GM15510 (cell line): ENCODE measurements around the gene RFX3.

Source experiments
- POLR2A ChIP-seq: IDR thresholded peaks from 3 replicates; pipeline ENCODE4 v1.6.1; 2011; ENCODE audit warnings: borderline replicate concordance; ENCODE audit not compliant: insufficient read length; ENCODE audit errors: extremely low read depth

The RFX3 gene

DNA sequence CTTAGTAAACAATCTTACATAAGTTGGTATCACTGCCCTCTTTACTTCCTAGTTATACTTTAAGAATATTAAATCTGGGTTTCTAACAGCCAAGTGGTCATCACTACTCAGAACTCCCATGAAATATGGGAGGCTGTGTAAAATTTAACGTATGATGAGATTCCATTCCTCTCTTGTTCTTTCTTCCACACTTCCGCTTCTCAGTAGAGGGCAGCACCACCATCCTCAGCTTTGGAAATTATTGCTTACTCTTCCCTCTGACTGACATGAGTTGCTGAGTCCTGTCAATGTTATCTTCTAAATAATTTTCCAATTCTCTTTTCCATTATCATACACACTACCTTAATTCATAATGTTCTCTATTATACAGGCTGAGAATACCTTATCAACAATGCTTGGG, 194.0 kb downstream of the RFX3 start:
- no peak for TF ChIP-seq POLR2A

- no peak for TF ChIP-seq POLR2A
These were observed 194.9 kb downstream of the RFX3 start for GRCh38 chr9:3330792-3331420.

DNA sequence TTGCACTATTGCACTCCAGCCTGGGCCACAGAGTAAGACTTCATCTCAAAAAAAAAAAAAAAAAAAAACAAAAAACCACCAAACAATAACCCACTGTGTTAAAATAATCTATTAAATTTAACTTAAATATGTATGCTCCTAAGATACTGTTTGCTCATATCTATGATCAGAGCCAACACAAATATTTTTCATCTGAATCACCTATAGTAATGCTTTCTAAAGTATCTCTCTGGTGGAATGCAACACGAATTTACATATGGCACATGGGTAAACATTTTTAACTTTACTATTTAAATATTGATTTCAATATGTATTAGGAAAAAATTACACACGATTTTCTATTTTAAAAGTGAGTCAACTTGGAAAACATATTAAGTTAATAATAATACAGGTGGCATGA, 196.4 kb downstream of the RFX3 start:
- no peak for TF ChIP-seq POLR2A

GRCh38 chr9:3323714-3324113, 202.1 kb downstream of the RFX3 start:
- TF ChIP-seq POLR2A = no peak

- no peak for TF ChIP-seq POLR2A
These were observed 204.6 kb downstream of the RFX3 start for GRCh38 chr9:3321186-3321585.

DNA sequence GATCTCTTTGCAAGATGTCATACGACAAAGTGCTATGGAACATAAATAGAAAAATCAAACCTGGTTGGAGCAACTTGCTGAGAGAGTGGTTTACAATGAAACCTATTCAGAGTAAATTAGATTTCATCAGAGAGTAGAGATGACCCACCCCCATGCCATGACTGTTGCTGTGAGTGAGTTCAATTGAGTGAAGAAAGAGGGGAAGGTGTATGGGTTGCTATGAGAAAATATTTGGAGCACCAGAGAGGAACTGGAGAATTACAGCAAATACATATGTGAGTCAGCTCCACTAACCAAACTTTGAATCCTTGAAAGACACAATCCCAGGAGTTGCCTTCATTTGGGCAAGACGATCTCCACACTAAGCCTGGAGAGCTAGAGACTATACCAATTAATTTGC, 217.2 kb downstream of the RFX3 start:
- no peak for TF ChIP-seq POLR2A

- TF ChIP-seq POLR2A = no peak
These were observed 225.9 kb downstream of the RFX3 start for GRCh38 chr9:3299872-3300271.

DNA sequence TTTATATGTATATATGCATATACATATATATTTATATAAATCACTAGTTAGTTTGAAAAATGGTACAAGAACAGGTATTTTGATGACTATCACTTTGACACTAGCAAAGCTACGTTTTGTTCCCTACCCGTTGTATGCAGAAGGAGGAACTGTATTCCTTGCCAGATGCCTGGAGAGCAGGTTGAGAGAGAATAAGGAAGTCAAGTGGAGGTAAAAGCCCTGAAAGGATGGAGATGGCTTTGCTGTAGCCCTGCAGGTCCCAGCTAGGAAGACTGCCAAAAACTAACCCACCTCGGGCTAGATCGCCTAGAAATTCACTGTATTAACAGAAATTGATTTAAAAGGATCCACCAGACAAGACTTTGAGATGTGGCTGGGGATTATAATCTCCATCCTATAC, 229.3 kb downstream of the RFX3 start:
- no peak for TF ChIP-seq POLR2A

- TF ChIP-seq POLR2A = no peak
These were observed 233.5 kb downstream of the RFX3 start for GRCh38 chr9:3292311-3292710.

- no peak for TF ChIP-seq POLR2A
These were observed 235.5 kb downstream of the RFX3 start for GRCh38 chr9:3290231-3290840.

- no peak for TF ChIP-seq POLR2A
These were observed 237.1 kb downstream of the RFX3 start for GRCh38 chr9:3288686-3289085.

DNA sequence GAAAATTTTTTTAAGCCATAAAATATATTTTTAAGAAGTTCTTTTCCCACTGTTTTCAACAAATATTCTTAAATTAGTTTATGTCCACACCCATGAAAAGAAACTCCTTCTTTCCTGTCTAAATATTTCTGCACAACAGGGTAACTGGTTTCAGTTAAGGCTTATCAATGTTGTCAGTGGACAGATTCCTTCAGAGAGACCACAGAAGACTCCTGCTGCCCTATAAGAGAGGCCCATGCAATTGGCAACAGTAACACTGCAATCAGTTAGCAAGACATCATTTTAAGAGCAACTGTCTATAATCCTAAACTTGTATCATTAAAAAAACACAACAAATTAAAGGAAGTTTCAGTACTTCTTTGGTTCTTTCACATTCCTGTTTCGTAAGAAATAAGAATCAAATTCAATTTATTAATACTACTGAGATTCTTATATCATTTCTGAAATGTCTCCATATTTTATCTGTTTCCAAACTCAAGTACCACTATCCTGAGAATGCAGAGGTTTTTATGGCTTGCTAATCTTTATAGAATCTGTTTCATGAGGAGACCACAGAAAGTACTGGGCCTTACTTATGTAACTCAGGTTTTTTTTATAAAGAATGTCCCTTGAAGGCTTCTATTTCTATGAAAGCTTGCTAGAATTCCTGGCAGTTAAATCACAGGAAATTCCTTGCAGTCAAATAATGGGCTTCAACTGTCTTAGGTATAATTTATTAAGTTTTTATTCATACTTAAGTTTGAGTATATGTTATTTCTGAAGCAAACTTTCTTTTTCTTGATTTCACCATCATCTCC, 240.2 kb downstream of the RFX3 start:
- no peak for TF ChIP-seq POLR2A

DNA sequence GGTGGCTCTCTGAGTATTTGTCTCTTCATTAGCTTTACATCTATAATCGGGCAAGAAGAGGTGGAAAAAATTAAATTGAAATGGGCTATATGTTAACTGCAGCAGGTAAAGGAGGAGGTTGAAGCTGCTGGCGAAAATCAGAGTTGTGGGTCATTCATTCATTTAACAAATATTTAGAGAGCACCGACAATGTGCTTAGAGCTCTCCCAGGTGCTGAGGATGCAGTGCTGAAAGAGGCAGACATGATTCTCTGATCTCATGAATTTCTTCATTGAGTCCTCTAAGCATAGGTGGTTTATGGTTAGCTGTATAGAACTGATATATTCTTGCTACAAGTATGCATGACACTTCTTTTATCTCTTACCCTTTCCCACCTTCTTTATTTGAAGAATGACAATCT, 243.4 kb downstream of the RFX3 start:
- no peak for TF ChIP-seq POLR2A

DNA sequence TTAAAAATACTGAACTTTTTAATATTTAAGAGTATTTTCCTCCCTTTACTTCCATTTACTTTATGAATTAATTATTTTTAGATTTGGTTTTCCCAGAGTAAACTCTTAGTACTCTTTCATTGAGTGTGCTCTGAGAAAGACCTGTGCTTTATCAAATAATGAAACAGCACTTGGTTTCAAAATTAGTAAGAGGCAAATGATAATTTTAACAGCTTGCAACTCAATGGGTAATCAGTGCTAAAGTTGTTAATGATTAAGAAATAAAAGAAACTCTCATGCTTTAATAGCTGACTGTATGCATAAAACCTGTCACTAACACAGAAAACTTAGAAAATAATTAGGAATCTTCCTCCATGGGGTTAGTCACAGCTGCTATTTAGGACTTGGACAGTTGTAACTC, 244.4 kb downstream of the RFX3 start:
- no peak for TF ChIP-seq POLR2A

DNA sequence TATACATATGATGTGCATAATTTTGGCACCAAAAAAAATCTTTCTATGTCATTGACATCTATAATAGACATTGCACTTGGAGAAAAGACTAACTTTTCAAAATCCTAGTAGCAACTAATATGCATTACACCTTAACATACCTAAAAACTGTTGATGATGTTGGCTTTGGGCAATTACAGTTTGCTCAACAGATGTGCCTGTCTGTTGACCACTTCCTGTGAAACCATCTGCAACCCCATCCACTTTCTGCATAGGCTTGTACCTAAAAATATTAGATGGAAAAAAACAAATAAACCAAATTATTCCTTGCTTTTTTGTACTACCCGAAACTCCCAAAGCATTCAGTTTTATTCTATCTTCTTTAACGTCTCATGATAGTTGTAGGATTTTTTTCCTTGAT, 248.6 kb downstream of the RFX3 start:
- no peak for TF ChIP-seq POLR2A

GRCh38 chr9:3271581-3271980, 254.2 kb downstream of the RFX3 start:
- no peak for TF ChIP-seq POLR2A

DNA sequence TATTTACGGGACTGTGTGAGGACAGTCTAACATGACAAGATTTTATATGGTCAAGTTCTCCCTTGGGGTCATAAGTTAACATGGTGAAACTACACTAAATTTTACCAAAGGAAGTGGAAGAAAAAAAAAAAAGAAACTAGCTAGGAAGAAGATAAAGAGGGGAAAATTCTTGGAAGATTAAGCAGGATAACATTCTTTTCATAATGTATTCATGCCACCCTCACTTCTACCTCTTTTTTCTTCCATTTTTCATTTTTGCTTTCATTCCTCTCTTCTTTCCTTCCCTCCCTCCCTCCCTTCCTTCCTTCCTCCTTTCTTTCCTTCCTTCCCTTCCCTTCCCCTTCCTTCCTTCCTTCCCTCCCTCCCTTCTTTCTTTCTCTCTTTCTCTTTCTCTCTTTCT, 254.6 kb downstream of the RFX3 start:
- TF ChIP-seq POLR2A = no peak

DNA sequence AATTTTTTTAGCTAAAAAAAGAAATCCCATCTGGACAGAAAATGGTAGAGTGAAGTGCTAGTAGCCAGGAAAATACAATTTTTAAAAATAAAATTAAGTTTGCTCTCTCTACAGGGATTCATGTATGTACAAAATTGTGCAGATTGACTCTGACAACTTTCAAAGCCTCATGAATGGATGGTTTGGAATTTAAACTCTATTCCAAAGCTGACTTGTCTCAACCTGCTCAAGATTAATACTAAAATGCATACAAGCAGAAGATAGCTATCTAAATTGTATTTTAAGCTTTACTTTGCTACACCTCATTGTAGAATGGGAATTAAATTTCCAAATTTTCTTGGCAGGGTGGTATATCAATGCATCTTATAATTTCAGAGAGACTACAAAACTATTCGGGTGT, 257.6 kb downstream of the RFX3 start:
- no peak for TF ChIP-seq POLR2A
